OCI-LY7 (cell line): Measurements from ENCODE around the gene ZNF182.

Source experiments
- CTCF ChIP-seq: fragments of 200-600 bp; sonication (generic); conservative IDR thresholded peaks from 2 replicates; pipeline ENCODE4 v1.5.1; 2014; ENCODE audit warnings: mild to moderate bottlenecking, antibody characterized with exemption, low read length, moderate library complexity, mixed read lengths
- EZH2phosphoT487 ChIP-seq: fragments of 200-600 bp; sonication (generic); IDR thresholded peaks from 2 replicates; pipeline ENCODE4 v1.6.1; 2018; ENCODE audit warnings: low read depth, borderline replicate concordance, mild to moderate bottlenecking, mixed run types, antibody characterized with exemption, low read length, moderate library complexity, mixed read lengths

GRCh38 chrX:48030237-48030636 lies 26.4 kb upstream of the ZNF182 start:
- TF ChIP-seq CTCF = no peak
- no peak for TF ChIP-seq EZH2phosphoT487
